CD8-positive, alpha-beta memory T cell (primary cell): ENCODE results near the gene AHRR. TPM values are rescaled to one million over a fixed set of nuclear protein-coding genes. Genes with fewer than 3 reads are reported as not detected.

Source experiments
- CTCF ChIA-PET: fragments of 350-600 bp; sonication (Branson Sonifier 250); formaldehyde crosslinking; loops from one replicate; lab custom pipeline; 2021; ENCODE audit warnings: antibody characterized with exemption; lab: Charles Lee
- POLR2A ChIA-PET: fragments of 350-600 bp; sonication (Branson Sonifier 250); formaldehyde crosslinking; loops from one replicate; lab custom pipeline; 2021; ENCODE audit warnings: antibody characterized with exemption; lab: Charles Lee
- DNase-seq, 5 donors: peaks; one replicate each; pipeline versions ENCODE4 v3.0.0 to v3.0.0-alpha.2; 2020 to 2022; ENCODE audit warnings: mixed read lengths in 1 of 5
- H3K27ac ChIP-seq: one replicate; pipeline ENCODE4 v1.7.0; 2013; ENCODE audit warnings: low read depth, mild to moderate bottlenecking, low read length, moderate library complexity
- H3K27me3 ChIP-seq: 2 replicates; pipeline ENCODE4 v1.7.0; 2013; ENCODE audit warnings: low read length, mild to moderate bottlenecking; ENCODE audit not compliant: insufficient read depth, poor library complexity, severe bottlenecking
- H3K36me3 ChIP-seq: 2 replicates; pipeline ENCODE4 v1.7.0; 2013; ENCODE audit warnings: mild to moderate bottlenecking, low read length, moderate library complexity; ENCODE audit not compliant: insufficient read depth
- H3K4me1 ChIP-seq: 2 replicates; pipeline ENCODE4 v1.7.0; 2013; ENCODE audit warnings: mild to moderate bottlenecking, low read length, moderate library complexity; ENCODE audit not compliant: insufficient read depth
- H3K4me3 ChIP-seq: 2 replicates; pipeline ENCODE4 v1.7.0; 2013; ENCODE audit warnings: mild to moderate bottlenecking, low read length
- H3K9me3 ChIP-seq: 2 replicates; pipeline ENCODE4 v1.7.0; 2013; ENCODE audit warnings: mild to moderate bottlenecking, low read length
- H3K27ac Mint-ChIP-seq, 8 donors: one replicate each; pipeline ENCODE4 v1.8.0; 2020 to 2021; ENCODE audit warnings: mixed read lengths in 8 of 8, mild to moderate bottlenecking in 6 of 8, inconsistent platforms in 3 of 8, moderate library complexity in 3 of 8
- H3K27me3 Mint-ChIP-seq, 2 donors: one replicate each; pipeline ENCODE4 v1.8.0; 2020 to 2021; ENCODE audit warnings: mixed read lengths in 2 of 2, mild to moderate bottlenecking in 1 of 2, moderate library complexity in 1 of 2
- H3K36me3 Mint-ChIP-seq, 3 donors: one replicate each; pipeline ENCODE4 v1.8.0; 2020 to 2021; ENCODE audit warnings: mixed read lengths in 3 of 3, inconsistent platforms in 1 of 3, mild to moderate bottlenecking in 1 of 3
- H3K4me1 Mint-ChIP-seq, 3 donors: one replicate each; pipeline ENCODE4 v1.8.0; 2020 to 2021; ENCODE audit warnings: mixed read lengths in 3 of 3, inconsistent platforms in 1 of 3, mild to moderate bottlenecking in 1 of 3
- H3K4me3 Mint-ChIP-seq, 7 donors: one replicate each; pipeline ENCODE4 v1.8.0; 2020 to 2021; ENCODE audit warnings: mixed read lengths in 7 of 7, mild to moderate bottlenecking in 6 of 7, moderate library complexity in 4 of 7, inconsistent platforms in 2 of 7
- H3K9me3 Mint-ChIP-seq, 5 donors: one replicate each; pipeline ENCODE4 v1.8.0; 2020 to 2022; ENCODE audit warnings: mixed read lengths in 5 of 5, mild to moderate bottlenecking in 3 of 5, moderate library complexity in 2 of 5, inconsistent platforms in 1 of 5
- polyA plus RNA-seq: library from polyadenylated mRNA; unstranded; fragments of 300-500 nt; fragmentation: Illumina TruSeq; gene quantifications from one replicate; pipeline ENCODE4 v1.2.3, GENCODE V29; 2021
- total RNA-seq, 2 experiments: library from RNA; stranded (reverse); gene quantifications; one replicate each; pipeline ENCODE4 v1.2.3, GENCODE V29; 2021

The AHRR gene
- total and polyA plus RNA-seq, 3 experiments from 2014 or later = 31.7 to 38.2 TPM; not detected in 1

DNA sequence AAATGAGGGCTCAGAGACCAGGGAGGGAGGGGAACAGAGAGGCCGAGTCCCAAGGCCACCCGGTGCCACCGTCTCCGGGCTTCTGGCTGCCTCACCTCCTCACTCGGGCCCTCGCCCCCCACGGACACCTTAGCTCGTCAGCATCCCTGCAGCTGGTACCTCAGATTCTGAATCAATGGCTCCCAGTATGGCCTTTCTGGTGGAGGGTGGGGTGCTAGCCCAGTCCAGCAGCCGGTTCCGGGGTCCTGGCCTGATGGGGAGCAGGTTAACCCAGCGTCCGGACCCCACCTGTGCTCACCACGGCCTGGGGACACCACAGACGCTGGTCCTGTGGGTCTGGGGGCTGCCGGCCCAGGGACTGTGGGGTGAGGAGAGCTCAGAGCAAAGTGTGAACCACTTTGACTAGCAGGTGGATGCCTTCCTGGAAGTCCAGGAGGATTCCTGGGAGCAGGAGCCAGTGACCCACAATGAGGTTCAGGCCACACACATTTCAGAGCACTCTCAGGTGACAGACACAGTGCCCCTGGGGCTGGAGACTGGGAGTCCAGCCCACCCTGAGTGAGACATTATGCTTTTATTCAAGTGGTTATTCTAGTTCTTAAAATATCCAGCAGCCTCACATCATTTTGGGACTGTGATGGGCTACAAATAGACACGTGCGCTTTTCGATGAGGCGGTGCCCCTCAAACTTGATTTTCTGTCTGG, 53.3 kb downstream of the AHRR start:
- Histone ChIP-seq H3K27ac (no peak overlapping the region), H3K4me3 (no peak overlapping the region), H3K36me3 (no peaks in the 10 kb centered on the region), H3K27me3 (peaks cover 12% of the 10 kb centered on the region), H3K9me3 (no peaks in the 10 kb centered on the region), H3K4me1 (no peaks in the 10 kb centered on the region)
- H3K9me3 Mint-ChIP-seq = no peaks in the 10 kb centered on the region
- peaks cover 5 to 33% (median 20%) of the 10 kb centered on the region in 3 donors for H3K4me1 Mint-ChIP-seq
- CTCF ChIA-PET = no interaction called here
- H3K27me3 Mint-ChIP-seq = peaks cover 11 to 17% of the 10 kb centered on the region in 2 donors
- no peak for DNase-seq
- H3K27ac Mint-ChIP-seq = peak overlapping the region in 3 of 8 donors; percentile 27 to 61 (median 30)
- H3K36me3 Mint-ChIP-seq = no peaks in the 10 kb centered on the region
- POLR2A ChIA-PET = no interaction called here
- H3K4me3 Mint-ChIP-seq = peak overlapping the region in 3 of 7 donors; percentile 44 to 68 (median 66)

DNA sequence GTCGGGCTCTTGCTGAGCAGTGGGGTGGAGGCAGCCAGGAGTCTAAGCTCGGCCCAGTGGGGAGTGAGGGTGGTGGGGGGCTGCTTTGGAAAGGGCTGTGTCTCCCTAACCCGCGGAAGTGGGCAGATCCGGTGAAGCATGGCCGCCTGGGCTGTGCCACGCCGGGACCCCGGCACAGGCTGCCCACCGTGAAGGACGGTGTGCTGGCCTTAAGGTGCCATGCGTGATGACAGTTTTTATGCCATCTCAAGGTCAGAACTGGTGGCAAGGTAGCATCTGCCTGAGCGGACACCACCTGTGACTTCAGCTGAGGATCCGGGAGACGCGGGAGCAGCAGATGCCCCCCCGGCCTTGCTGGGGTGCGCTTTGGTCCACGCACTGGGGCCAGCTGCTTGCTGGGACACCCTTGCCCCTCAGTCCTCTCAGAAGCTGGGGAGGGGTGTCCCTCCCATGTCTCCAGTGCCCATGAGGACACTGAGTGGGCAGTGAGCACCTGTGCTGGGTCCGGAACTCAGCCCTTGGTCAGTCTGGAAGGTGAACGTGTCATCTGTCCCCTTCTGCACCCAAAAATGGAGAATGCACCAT, 53.9 kb downstream of the AHRR start:
- ChIA-PET POLR2A (no interaction called here), CTCF (no interaction called here)
- H3K9me3 Mint-ChIP-seq = no peaks in the 10 kb centered on the region
- H3K4me3 Mint-ChIP-seq = no peak overlapping the region
- H3K27ac Mint-ChIP-seq = peak overlapping the region in 1 of 8 donors; percentile 27
- H3K4me1 Mint-ChIP-seq = peaks cover 5 to 35% (median 21%) of the 10 kb centered on the region in 3 donors
- peaks cover 10 to 17% of the 10 kb centered on the region in 2 donors for H3K27me3 Mint-ChIP-seq
- Histone ChIP-seq H3K27me3 (peaks cover 12% of the 10 kb centered on the region), H3K36me3 (no peaks in the 10 kb centered on the region), H3K4me1 (no peaks in the 10 kb centered on the region), H3K9me3 (no peaks in the 10 kb centered on the region), H3K27ac (no peak overlapping the region), H3K4me3 (no peak overlapping the region)
- DNase-seq = no peak
- no peaks in the 10 kb centered on the region for H3K36me3 Mint-ChIP-seq

DNA sequence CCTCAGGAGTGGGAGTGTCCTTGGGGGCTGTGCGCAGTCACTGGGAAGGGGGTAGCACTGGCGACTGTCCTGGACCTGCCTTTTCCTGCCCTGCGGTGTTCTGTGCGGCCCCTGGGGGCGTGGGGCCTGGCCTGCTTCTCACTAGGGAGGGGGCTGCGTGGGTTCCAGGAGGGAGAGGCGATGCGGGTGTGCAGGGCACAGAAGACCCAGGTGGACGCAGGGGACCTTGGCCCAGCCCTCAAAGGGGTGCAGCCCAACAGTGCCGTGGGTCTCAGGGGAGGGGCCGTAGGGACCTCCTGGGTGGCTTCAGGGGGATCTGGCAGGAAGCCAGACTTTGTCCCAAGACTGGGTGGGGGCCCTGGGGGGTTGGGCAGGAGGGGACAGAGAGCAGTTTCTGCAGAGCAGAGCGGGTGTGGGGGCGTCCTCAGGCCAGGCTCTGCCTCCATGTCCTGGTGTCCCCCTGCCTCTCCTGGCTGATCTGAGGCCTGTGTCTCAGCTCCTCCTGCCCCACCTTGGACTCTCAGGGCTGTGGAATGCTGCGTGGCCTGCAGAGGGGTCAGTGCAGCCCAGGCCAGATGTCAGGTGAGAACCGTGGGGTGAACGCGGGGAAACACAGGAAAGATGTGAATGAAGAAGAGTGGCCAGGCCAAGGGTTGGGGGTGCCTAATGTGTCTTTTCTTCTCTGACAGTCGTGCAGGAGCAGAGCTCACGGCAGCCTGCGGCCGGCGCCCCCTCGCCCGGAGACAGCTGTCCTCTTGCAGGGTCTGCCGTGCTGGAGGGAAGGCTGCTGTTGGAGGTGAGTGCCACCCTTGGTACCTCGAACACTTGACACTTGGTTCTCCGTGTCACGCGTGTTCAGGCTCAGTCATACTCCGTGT, 54.6 kb downstream of the AHRR start:
- peaks cover 10 to 17% of the 10 kb centered on the region in 2 donors for H3K27me3 Mint-ChIP-seq
- no peaks in the 10 kb centered on the region for H3K36me3 Mint-ChIP-seq
- ChIA-PET CTCF (no interaction called here), POLR2A (no interaction called here)
- no peaks in the 10 kb centered on the region for H3K9me3 Mint-ChIP-seq
- DNase-seq = no peak
- peaks cover 12% of the 10 kb centered on the region for H3K27me3 ChIP-seq
- no peak overlapping the region for H3K4me3 ChIP-seq
- no peaks in the 10 kb centered on the region for H3K36me3 ChIP-seq
- peak overlapping the region in 1 of 7 donors; percentile 23 for H3K4me3 Mint-ChIP-seq
- no peak overlapping the region for H3K27ac Mint-ChIP-seq
- no peak overlapping the region for H3K27ac ChIP-seq
- no peaks in the 10 kb centered on the region for H3K4me1 ChIP-seq
- H3K4me1 Mint-ChIP-seq = peaks cover 5 to 35% (median 21%) of the 10 kb centered on the region in 3 donors
- no peaks in the 10 kb centered on the region for H3K9me3 ChIP-seq

DNA sequence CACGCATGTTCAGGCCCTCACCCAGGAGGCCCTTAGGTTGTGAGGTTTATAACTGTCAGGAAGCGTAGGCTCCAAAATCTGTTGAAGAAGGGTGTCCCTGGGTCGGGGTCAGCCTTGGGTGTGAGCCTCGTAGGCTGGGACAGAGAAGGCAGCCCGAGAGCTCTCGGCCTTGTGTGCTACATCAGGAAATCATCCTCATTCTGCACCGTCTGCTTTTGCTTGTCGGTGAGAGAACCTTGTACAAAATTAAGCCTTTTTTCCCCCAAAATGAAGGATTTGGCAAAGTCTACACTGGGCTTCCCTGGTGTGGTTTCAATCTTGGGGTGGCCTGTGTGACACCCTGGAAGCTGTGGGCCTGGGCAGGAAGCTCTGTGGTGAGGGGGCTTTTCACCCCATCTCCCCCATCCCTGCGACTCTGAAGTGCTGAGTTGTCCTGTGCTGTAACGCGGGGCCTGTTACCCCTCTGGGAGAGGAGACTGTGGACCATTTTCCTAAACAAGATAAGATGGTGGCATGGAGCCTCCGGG, 55.3 kb downstream of the AHRR start:
- H3K27ac ChIP-seq = no peak overlapping the region
- ChIA-PET POLR2A (no interaction called here), CTCF (no interaction called here)
- DNase-seq = no peak
- H3K27me3 ChIP-seq = peaks cover 12% of the 10 kb centered on the region
- no peaks in the 10 kb centered on the region for H3K9me3 ChIP-seq
- Mint-ChIP-seq H3K9me3 (peaks cover 0 to 2% (median 0%) of the 10 kb centered on the region in 5 donors), H3K4me1 (peaks cover 5 to 32% (median 17%) of the 10 kb centered on the region in 3 donors), H3K36me3 (peaks cover 0 to 3% (median 0%) of the 10 kb centered on the region in 3 donors), H3K27me3 (peaks cover 8 to 17% of the 10 kb centered on the region in 2 donors), H3K27ac (peak overlapping the region in 1 of 8 donors; percentile 78), H3K4me3 (no peak overlapping the region)
- no peaks in the 10 kb centered on the region for H3K4me1 ChIP-seq
- H3K36me3 ChIP-seq = no peaks in the 10 kb centered on the region
- no peak overlapping the region for H3K4me3 ChIP-seq

DNA sequence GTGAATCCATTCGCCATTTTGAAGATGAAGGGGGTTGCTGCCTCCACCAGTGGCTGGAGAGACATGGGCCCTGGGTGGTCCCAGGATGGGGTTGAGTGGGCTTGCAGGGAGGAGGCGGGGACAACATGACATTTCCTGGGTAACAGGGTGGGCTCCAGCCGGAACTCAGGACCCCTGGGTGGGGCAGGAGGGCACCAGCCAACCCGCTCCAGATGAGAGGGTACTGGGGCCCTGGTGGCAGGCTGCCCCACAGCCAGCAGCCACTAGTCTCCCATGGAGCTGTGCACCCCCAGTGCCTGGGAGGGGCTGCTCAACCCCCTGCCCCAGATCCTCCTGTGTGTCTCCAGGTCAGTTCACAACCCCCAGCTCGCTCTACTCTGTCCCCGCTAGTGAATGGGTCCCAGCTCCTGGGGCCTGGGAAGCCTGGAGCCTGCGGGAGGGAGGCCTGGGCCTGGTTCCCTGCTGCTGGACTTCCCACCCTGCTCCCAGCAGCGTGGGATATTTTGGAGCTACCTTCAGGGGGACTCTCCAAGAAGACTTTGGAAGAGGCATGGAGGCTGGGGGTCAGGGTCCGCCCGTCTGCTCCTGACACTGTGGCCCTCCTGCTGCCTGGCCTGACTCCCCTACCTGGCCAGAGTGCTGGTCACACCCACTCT, 55.9 kb downstream of the AHRR start:
- no peak for DNase-seq
- Histone ChIP-seq H3K36me3 (no peaks in the 10 kb centered on the region), H3K9me3 (no peaks in the 10 kb centered on the region), H3K27ac (no peak overlapping the region), H3K4me1 (no peaks in the 10 kb centered on the region), H3K27me3 (peaks cover 10% of the 10 kb centered on the region), H3K4me3 (no peak overlapping the region)
- Mint-ChIP-seq H3K4me3 (no peak overlapping the region), H3K27me3 (peaks cover 8 to 13% of the 10 kb centered on the region in 2 donors), H3K9me3 (peaks cover 0 to 7% (median 0%) of the 10 kb centered on the region in 5 donors), H3K4me1 (peaks cover 5 to 27% (median 16%) of the 10 kb centered on the region in 3 donors), H3K36me3 (peaks cover 0 to 9% (median 0%) of the 10 kb centered on the region in 3 donors), H3K27ac (peak overlapping the region in 1 of 8 donors; percentile 78)
- POLR2A ChIA-PET = no interaction called here
- CTCF ChIA-PET = no interaction called here

DNA sequence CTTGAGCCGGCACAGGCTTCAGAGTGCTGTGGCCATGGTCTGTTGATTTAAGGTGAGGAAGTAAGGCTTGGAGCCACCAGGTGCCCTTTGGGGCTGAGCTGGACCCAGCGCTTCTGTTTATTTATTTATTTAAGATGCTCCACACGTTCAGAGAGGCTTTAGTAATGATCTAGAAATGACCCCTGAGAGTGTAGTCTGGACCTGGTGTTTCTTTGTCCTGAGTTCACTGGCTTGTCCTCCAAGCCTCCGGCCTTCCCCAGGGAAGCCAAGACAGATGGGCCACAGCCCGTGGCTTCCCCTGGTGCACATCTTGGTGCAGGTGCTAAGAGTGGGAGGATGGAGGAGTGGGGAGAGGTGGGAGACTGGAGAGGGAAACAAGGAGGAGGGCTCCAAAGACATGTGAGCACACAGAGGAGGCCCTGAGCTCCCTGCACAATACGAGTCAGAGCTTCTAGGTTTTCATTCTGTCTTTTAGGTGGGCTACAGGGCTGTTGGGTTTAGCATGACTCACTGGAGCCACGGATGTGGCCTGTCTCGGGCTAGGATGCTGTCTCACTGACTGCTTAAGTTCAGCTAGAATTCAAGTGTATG, 56.9 kb downstream of the AHRR start:
- H3K27ac Mint-ChIP-seq = peak overlapping the region in 1 of 8 donors; percentile 55
- peak in 1 of 5 donors; percentile 73 for DNase-seq
- Histone ChIP-seq H3K9me3 (no peaks in the 10 kb centered on the region), H3K4me1 (no peaks in the 10 kb centered on the region), H3K27ac (no peak overlapping the region), H3K4me3 (no peak overlapping the region), H3K36me3 (no peaks in the 10 kb centered on the region), H3K27me3 (peaks cover 5% of the 10 kb centered on the region)
- H3K4me1 Mint-ChIP-seq = peaks cover 5 to 26% (median 16%) of the 10 kb centered on the region in 3 donors
- peaks cover 0 to 9% (median 0%) of the 10 kb centered on the region in 3 donors for H3K36me3 Mint-ChIP-seq
- CTCF ChIA-PET = interaction anchor here (0.8 to 1.6 kb wide), 3 partner anchors 16 to 61 kb away, joined by 3 to 6 read pairs (median 5); no protein-coding TSS in a partner anchor
- peaks cover 0 to 8% (median 2%) of the 10 kb centered on the region in 5 donors for H3K9me3 Mint-ChIP-seq
- peaks cover 9 to 13% of the 10 kb centered on the region in 2 donors for H3K27me3 Mint-ChIP-seq
- POLR2A ChIA-PET = interaction anchor here (0.5 to 1.0 kb wide), 2 partner anchors 32 to 728 kb away, joined by 3 to 8 read pairs; no protein-coding TSS in a partner anchor
- H3K4me3 Mint-ChIP-seq = peak overlapping the region in 1 of 7 donors; percentile 42
